Astrocyte (in vitro differentiated cells and primary cell): ENCODE measurements around the gene PLEKHA7.

Experiments used
- EZH2 ChIP-seq: IDR thresholded peaks from 2 replicates; pipeline ENCODE4 v1.6.1; 2012; ENCODE audit warnings: mild to moderate bottlenecking, low read length, inconsistent platforms; ENCODE audit not compliant: insufficient read depth
- TF ChIP-seq, protein P1 (sequence below): IDR thresholded peaks from 2 replicates; pipeline ENCODE4 v1.5.1; 2011; ENCODE audit warnings: low read depth, mild to moderate bottlenecking, inconsistent platforms, low read length, moderate library complexity; ENCODE audit not compliant: insufficient read depth

DNA sequence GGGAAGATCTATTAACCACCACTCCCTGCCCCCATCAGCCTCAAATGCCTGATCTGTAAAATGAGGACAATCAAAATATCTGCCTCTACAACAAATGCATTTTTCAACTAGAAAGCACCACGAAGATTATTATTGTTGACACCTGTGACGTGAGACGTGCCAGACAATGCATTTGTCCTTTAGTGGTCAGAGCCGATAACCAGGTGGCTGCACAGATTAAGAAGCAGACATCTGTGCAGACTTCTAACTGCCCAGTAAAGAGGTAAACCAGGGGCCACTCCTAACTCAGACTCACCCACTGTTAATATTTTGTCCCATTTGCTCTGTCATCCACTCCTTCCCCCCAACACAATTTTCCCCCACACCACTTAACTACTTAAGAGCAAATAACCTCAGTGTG is 11.7 kb downstream of the PLEKHA7 start:
- TF ChIP-seq, protein P1, sequence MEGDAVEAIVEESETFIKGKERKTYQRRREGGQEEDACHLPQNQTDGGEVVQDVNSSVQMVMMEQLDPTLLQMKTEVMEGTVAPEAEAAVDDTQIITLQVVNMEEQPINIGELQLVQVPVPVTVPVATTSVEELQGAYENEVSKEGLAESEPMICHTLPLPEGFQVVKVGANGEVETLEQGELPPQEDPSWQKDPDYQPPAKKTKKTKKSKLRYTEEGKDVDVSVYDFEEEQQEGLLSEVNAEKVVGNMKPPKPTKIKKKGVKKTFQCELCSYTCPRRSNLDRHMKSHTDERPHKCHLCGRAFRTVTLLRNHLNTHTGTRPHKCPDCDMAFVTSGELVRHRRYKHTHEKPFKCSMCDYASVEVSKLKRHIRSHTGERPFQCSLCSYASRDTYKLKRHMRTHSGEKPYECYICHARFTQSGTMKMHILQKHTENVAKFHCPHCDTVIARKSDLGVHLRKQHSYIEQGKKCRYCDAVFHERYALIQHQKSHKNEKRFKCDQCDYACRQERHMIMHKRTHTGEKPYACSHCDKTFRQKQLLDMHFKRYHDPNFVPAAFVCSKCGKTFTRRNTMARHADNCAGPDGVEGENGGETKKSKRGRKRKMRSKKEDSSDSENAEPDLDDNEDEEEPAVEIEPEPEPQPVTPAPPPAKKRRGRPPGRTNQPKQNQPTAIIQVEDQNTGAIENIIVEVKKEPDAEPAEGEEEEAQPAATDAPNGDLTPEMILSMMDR, result no peak
- no peak for TF ChIP-seq EZH2
